ENCODE measurements around the gene ZNF275. TPM values are rescaled to one million over a fixed set of nuclear protein-coding genes. Genes with fewer than 3 reads are reported as not detected.
"Not testable (repeated sequence)": the region's sequence is repeated elsewhere in the genome, so short reads cannot be mapped to it uniquely, and the experiment has no call there.

ZNF275 gene
- total RNA-seq, 1 donor from 2014 or later: 5.9 TPM

GRCh38 chrX:153318811-153319210, 15.1 kb upstream of the ZNF275 start:
- DNase-seq (ENCODE audit: low read depth, low spot score): no peak

- no peak for DNase-seq (ENCODE audit: low read depth, low spot score)
Measured at GRCh38 chrX:153319295-153320046, 14.5 kb upstream of the ZNF275 start.

DNA sequence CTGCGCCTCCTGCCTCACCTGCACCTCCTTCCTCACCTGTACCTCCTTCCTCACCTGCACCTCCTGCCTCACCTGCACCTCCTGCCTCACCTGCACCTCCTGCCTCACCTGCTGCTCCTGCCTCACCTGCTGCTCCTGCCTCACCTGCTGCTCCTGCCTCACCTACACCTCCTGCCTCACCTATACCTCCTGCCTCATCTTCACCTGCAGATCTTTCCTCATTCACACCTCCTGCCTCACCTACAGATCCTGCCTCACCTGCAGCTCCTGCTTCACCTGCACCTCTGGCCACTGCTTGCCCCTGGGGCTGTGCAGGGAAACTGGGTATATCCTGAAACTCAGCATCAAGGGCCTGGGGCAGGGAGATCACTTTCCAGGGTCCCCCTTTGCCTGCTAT, 13.9 kb upstream of the ZNF275 start:
- not testable (repeated sequence) for DNase-seq (ENCODE audit: low read depth, low spot score)

DNA sequence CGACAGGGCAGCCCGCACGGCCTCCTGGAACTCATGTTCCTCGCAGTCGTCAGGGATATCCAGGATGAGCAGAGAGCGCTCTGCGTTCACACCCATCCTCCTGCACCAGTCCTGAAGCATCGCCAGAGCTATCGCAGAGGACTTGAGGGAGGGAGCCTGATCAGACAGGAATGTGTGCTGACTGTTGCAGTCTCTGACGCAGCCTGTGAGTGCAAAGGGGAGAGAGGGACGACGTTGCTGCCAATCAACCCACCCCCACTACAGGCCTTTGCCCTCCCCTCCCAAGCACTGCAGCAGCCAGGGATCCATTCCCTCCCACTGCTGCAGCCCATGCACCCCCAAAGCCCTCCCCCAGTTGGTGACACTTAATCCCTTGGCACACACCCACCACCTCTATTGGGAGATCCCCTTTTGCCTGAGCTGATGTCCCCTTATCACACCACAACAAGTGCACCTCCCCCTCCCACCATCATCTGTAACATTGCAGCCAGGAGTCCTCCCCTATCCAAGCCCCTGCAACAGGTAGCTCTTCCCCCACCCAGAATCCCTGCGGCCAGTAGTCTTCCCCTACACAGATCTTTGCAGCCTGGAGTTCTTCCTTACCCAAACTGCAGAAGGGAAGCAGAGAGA, 13.3 kb upstream of the ZNF275 start:
- no peak for DNase-seq (ENCODE audit: low read depth, low spot score)

DNA sequence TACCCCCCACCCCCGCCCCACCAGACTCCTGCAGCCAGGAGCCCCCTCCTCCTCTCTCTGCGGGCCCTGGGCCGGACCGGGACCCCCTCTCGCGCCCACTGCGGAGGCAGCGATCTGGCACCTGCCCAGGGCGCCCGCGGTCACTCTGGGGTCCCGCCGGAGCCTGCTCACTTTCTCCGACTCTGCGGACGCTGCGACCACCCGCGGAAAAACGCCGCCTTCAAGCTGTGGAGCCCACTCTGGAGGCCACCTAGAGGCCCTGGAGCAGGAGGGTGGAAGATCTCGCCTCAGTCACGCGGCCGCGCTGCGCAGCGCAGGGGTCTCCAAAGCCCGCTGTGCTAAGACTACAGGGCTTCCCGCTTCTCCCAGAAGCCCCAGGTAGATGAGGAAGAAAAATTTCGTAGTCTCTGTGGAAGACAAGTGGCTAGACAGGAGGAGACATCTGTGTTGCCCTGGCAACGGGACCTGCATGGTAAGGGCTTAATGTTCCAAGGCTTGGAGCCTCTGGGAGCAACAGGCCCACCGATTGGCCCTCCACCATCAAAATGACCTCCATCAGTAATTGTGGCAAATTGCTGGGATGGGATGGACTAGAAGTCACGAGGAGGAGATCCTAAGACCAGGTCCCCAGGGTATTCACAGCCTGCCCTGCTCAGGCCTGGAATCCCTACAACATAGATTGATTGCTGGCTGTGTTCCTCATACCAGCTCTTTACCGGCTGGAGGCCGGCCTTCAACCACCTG, 12.4 kb upstream of the ZNF275 start, which contains the start of gene PNMA6F:
Gene PNMA6F, minus strand, starts transcription at position 387 of the 744 bp plus-strand sequence. CDS start 1,093 bp downstream, outside the sequence.
- no peak for DNase-seq (ENCODE audit: low read depth, low spot score)

DNA sequence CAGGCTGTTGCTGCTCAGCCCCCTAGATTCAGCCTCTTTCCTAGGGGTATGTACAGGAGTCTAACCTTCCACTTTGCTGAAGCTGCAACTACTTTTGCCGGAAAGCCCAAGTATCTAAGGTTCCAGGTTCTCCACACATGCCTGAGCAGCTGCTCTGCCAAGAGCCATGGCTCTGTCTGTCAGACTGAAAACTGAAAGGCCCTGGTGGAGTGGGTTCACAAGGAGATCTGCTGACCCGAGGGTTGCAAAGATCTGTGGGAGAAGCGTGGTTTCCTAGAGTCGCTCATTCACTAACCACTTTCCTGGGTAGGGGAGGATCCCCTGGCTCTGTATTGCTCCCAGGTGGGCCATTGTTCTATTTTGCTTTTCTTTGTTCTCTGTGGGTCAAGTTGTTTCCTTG, 6.4 kb upstream of the ZNF275 start:
- DNase-seq (ENCODE audit: low read depth, low spot score): no peak

- no peak for DNase-seq (ENCODE audit: low read depth, low spot score)
Measured at GRCh38 chrX:153333266-153333665, 687 bp upstream of the ZNF275 start.

GRCh38 chrX:153334654-153335295, 822 bp downstream of the ZNF275 start:
- no peak for DNase-seq (ENCODE audit: low read depth, low spot score)

DNA sequence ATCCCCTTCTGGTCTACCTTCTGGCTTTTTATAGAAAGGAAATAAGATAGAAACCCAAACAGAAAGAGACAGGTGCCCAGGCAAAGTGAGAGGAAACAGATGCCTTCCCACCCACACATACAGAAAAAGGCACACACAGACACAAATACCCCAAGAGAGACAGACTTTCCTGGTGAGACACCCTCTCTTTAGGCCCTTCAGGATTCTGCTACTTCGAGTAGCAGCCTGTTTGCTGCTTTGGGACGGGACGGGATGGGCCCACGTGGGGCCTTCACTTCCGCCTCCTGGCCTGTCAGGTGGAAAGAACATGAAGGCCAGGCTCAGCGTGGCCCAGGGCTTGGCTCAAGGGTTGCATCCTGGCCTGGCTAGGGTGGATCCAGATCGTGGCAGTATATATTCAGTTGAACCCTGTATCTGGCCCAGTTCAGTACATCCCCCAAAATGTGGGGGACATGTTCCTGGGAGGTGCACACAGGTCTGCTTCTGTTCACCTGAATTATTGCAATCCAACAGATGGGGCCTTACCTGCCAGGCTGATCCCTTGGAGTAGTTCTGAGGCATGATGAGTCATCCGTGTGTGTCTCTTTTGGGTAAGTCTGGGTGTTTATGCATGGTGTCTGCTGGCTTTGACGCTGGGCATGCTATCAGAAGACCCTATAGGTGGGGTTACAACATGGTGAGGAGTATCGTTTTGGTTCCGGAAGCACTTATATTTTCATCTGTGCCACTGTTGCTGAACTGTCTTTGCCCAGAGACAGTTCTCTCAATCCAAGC, 2.4 kb downstream of the ZNF275 start:
- no peak for DNase-seq (ENCODE audit: low read depth, low spot score)

DNA sequence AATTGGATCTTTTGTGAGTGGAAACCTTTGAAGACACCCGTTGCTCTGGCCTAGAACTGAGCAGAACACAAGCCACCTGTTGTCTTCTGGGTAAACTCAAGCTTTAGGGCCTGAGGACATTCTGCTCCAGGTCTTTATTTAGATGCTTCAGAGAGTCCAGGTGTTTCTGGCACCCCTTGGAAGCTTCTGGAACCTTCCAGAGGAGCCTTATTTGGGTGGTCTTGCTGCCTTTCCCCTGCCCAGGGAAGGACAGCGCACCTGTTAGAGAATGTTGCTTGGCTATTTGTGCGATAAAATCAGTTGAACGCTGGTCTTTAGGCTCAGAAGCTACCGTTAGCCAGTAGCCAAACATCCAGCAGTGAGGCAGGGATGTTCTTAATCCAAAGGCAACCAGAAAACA, 3.0 kb downstream of the ZNF275 start:
- no peak for DNase-seq (ENCODE audit: low read depth, low spot score)

- DNase-seq (ENCODE audit: low read depth, low spot score): no peak
Measured at GRCh38 chrX:153338836-153339235, 4.9 kb downstream of the ZNF275 start.

DNA sequence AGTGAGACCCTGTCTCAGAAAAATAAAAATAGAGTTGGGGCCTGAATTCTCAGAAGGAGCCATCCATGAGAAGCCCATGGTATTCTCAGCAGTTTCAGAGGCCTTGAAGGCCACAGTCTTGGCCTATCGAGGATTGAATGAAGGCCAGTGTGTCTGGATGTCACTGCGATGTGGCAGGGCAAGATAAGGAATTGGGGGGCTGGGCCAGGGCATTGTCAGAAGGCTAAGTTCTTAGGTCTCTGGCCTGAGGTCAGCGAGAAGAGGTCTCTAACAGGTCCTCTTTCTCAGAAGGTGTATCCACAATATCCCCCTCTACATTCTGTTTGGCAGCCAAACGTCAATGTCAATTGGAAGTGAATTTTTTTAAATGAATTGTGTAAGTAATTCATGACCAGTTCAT, 5.7 kb downstream of the ZNF275 start:
- DNase-seq (ENCODE audit: low read depth, low spot score): no peak

DNA sequence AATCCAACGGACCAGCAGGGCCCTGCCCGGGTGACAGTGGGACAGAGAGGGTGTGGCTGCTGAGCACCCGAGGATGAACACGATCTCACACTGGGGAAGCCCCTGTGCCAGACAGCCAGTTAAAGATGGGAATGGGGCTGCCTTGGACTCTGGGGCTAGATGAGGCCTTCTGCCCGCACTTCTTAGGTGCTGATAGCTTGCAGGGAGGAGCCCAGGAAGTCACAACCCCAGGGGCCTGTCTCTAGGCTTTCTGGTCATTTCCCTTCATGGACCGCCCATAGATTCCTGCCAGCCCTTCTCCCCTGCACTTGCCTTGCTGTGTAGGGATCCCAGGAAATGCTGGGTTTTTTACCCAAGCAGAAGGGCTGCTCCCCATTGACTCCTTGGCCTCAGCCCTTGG, 6.2 kb downstream of the ZNF275 start:
- DNase-seq (ENCODE audit: low read depth, low spot score): no peak

DNA sequence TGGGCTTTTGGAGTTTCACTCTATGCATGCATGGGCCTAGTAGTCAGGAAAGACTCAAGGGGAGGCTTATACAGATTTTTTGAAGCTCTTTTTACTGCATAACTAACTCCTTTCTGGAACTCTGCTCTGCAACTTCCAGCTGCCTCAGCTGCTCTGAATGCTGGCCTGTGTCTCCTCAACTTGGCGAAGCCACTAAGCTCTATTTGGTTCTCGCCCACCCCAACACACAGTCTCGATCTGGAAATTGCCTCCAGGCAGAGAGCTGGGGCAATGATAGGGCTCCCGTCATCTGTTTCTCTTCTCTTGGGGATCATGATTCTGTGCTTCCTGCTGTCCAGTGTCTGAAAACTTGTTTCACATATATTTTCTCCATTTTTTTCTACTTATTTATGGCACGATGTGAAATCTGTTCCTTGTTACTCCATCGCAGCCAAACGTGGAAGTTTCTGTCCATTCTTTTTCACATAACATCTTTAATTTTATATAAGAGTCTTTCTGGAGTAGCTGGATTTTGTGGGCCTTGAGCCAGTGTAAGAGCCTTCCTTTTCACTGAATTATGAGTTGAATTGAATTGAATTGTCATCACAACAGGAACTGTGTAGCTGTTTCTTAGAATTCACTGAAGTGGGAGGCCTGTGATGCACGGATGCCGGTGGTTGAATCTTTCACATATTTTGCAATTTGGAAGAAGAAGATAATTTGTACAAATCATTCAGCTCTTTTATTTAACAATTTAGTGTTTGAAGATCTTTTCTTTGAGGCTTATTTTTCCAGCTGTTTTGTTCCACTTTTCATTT, 9.0 kb downstream of the ZNF275 start:
- no peak for DNase-seq (ENCODE audit: low read depth, low spot score)

DNA sequence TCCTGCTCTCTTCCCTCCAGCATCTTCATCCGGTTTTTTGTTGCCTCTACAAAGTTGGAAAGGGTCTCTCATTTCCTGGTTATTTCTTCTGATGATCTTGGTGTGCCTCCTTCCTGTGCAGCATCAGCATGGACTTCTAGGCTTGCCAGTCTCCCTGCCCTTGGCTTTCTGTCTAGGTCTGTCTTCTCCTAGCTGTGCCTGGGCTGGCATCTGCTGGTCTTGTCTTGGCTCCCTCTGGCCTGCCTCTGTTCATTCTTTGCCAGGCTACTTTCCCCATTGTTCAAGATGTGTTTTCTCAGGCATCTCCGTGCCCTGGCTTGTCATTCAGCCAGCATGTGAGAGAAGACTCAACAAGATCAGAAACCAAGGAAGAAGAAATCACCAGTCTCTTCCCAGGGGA, 9.7 kb downstream of the ZNF275 start:
- no peak for DNase-seq (ENCODE audit: low read depth, low spot score)

DNA sequence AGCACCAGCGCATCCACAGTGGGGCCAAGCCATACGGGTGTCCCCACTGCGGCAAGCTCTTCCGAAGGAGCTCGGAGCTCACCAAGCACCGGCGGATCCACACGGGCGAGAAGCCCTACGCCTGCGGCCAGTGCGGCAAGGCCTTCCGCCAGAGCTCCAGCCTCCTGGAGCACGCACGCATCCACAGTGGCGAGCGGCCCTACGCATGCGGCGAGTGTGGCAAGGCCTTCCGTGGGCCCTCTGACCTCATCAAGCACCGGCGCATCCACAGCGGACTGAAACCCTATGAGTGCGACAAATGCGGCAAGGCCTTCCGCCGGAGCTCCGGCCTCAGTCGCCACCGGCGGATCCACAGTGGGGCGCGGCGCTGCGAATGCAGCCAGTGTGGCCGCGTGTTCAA, 13.6 kb downstream of the ZNF275 start:
- no peak for DNase-seq (ENCODE audit: low read depth, low spot score)

DNA sequence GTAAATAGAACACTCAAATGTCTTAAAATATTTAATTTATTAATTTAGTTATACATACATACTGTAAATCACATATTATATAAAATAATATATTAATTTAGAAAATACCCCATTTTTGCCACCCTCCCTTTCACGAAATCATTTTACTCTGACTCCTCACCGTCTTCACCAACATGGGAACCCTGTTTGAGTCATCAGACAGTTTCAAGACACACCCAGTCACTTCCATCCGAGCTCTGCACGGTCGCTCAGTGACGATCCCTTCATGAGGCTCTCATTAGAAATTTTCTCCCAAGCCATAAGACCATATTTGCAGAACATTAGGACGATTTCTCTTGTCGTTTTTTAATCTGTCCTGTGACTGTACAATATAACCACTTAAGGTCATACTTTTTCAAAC, 14.5 kb downstream of the ZNF275 start:
- DNase-seq (ENCODE audit: low read depth, low spot score): no peak

- no peak for DNase-seq (ENCODE audit: low read depth, low spot score)
Measured at GRCh38 chrX:153349952-153350351, 16.0 kb downstream of the ZNF275 start.

GRCh38 chrX:153351981-153352380, 18.0 kb downstream of the ZNF275 start:
- DNase-seq (ENCODE audit: low read depth, low spot score): no peak

DNA sequence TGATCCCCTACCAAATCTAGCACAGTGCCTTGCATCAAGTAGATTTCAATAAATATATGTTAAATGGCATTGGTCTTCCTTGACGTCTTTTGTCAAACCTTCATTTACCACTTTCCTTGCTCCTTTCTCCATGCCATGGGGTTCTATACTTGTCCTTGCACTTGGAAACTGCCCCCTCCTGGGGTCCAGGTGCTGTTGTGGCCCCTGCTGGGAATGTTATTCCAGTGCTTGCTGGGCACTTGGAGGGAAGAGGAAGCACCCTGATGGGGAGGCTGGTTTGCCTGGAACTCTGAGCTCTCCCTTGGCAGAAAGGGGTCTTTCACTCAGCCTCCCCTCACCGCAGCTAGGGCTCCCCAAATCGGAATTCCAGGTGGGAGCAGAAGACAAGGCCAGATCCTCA, 18.9 kb downstream of the ZNF275 start:
- DNase-seq (ENCODE audit: low read depth, low spot score): no peak
